Measurements from ENCODE around the gene CENPM.
A peak's percentile ranks its signal among the peaks of the same experiment; 100 is the strongest.

Gene CENPM

DNA sequence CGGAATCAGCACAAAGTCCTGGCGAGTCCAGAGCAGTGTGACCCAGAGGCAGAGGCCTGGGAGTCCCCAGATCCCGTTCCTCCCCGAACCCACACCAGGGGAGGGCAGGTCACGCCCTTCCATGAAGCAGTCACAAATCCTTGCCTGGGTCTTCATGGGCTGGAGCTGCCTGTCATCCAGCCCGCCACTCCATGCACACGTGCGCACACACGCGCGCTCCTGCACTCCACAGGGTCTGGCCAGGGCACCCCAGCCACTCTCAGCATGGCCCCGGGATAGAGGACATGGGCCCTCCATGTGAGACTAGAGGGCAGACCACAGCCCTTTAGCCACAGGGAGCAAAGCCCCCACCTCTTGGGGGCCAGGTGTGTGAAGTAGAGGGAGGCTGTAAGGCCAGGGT lies 14.6 kb downstream of the CENPM start:
- DNase-seq (ENCODE audit: low read depth), result no peak

DNA sequence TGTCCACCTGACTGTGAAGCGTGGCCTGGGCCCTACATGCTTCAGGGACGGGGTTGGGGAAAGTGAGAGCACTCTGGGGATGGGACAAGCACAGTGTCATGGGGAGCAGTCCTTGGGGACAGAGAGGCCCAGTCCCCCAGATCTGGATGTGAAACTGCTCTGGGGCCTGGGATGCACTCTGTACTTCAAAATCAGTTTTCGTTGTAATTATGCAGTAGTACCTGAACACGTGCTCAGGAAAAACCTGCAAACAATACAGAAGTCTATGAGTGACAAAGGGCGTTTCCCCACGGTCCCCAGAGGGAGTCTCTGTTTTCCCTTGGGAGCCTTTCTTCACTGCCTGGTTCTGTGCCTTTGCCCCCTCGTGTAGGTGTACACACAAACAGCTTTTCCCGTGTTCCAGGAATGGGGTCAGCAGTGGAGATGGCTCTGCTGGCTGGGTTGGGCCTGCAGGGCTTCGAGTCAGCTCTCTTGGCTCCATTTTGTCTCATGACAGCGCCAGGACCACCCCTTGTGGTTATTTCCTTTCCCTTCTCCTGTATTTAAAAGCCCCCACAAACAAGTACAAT lies 15.2 kb downstream of the CENPM start:
- DNase-seq (ENCODE audit: low read depth), result no peak

GRCh38 chr22:41929418-41929810 lies 17.5 kb downstream of the CENPM start:
- no peak for DNase-seq (ENCODE audit: low read depth)

DNA sequence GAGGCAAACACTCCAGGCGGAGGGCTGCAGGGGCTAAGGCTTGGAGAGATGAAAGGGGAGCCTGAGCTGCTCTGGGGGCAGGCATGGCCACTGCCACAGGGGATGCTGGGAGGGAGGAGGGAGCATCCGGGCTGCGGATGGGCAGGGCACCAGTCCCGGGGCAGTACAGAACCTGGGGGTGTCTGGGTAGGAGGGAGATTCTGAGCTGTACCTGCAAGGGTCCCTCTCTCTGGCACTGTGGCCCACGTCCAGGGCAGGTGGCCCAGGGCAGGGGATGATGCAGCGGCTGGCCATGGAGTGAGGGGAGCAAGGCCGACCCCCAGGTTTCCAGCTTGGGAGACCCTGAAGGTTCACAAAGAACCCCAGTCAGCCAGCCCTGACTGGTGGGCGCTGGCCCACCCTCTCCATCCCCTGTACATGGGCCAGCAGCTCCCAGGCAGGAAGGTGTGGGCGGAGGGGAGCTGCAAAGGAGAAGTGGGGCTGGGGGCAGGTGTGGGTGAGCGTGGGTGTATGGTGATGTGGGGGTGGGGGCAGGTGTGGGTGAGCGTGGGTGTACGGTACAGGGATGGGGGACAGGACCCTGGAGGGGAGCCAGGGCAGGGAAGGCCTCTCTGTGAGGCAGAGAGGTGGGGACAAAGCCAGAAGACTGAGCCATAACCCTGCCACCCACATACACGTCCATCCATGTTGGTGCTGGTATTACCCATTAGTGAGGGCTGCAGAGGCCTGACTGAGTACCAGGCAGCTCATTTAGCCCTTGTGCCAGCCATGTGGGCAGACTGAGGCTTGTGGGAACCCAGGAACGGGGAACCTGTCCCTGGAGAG lies 18.1 kb downstream of the CENPM start:
- no peak for DNase-seq (ENCODE audit: low read depth)

GRCh38 chr22:41927813-41928212 lies 19.1 kb downstream of the CENPM start:
- DNase-seq (ENCODE audit: low read depth), result no peak

DNA sequence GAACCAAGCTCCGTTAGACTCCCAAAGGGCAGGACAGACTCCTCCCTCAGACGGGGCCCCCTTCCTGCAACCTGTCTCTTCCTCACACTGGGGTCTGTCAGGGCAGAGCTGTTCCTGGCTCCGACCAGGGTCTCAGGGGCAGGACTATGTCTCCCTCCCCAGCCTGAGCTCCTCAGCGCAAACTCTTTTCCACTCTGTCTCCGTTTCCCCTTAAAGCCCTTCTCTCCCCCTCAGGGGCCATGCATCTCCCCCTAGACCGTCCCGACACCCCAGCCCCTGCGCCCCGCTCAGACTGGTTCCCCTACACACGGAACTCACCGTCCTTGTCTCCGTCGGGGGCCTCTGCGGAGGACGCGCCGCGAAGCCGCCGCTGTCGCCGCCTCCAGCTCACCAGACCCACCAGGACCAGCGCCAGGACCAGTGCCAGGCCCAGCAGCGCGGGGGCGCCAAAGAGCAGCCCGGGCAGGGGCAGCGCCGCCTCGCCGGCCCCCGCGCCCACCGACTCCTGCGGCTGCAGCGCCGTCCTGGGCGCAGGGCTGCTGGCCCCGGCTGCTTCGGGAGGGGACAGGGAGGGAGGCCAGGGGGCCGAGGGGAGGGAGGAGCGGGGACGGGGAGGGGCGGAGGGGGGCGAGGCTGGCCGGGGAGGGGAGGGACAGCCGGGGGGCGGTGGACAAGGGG lies 21.0 kb downstream of the CENPM start:
- peak; percentile 47 for DNase-seq (ENCODE audit: low read depth)

DNA sequence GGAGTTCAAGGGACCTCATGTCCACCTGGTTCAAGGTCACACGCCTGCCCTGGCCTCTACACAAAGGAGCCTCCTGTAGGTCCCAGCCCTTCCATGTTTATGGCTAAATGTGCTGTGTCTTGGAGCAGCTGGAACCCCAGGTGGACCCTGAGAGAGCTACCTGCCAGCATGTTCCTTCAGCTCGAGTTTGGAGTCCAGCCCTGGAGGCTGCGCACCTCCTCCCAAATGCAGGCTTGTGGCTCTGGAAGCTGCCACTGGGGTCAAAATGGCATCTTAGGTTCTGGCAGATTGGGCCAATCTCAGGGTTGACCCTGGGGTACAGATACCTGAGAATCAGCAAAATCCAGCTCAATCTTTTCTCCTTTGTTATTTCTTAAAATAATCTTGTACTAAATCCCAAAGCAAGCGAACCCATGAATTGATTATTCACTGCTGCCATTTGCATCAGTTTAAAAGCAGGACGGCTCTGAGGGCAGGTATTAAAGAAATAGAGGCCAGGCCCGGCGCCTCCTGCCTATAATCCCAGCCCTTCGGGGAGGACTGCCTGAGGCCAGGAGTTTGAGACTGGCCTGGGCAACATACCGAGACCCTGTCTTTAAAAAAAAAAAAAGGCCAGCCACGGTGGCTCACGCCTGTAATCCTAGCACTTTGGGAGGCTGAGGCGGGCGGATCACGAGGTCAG lies 23.2 kb downstream of the CENPM start:
- no peak for DNase-seq (ENCODE audit: low read depth)

GRCh38 chr22:41922940-41923594 lies 23.9 kb downstream of the CENPM start:
- no peak for DNase-seq (ENCODE audit: low read depth)

GRCh38 chr22:41922328-41922727 lies 24.6 kb downstream of the CENPM start:
- DNase-seq (ENCODE audit: low read depth), result no peak

DNA sequence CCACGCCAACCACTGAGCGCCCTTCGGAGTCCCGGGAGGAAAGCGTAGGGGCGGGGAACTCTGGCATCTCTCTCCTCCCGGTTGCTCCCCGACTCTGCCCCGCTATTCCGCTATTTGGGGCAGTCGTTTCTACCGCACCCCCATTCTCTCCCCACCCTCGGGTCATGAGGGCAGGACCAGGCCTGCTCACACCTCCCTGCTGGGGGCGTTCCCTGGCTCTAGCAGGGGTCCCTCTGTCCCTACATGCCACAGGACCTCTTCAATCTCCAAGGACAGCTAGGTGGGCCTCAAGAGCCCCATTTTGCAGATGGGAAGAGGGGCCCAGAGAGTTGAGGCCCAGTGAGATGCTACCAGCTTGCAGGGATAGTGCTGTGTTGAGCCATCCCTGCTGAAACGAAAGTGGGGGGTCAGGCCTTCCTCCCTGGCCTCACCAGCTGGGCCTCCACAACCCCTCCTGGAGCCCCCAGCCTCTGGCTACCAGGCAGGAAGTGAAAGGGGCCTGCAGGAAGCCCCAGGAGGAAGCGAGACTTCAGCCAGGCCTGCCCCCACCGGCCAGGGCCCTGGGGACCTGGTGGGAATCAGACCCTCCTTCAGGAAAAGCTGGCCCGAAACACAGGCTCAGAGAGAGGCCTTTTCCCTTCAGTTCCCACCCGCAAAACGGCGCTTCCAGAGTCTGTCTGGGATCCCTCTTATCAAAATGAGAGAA lies 26.5 kb downstream of the CENPM start:
- no peak for DNase-seq (ENCODE audit: low read depth)

DNA sequence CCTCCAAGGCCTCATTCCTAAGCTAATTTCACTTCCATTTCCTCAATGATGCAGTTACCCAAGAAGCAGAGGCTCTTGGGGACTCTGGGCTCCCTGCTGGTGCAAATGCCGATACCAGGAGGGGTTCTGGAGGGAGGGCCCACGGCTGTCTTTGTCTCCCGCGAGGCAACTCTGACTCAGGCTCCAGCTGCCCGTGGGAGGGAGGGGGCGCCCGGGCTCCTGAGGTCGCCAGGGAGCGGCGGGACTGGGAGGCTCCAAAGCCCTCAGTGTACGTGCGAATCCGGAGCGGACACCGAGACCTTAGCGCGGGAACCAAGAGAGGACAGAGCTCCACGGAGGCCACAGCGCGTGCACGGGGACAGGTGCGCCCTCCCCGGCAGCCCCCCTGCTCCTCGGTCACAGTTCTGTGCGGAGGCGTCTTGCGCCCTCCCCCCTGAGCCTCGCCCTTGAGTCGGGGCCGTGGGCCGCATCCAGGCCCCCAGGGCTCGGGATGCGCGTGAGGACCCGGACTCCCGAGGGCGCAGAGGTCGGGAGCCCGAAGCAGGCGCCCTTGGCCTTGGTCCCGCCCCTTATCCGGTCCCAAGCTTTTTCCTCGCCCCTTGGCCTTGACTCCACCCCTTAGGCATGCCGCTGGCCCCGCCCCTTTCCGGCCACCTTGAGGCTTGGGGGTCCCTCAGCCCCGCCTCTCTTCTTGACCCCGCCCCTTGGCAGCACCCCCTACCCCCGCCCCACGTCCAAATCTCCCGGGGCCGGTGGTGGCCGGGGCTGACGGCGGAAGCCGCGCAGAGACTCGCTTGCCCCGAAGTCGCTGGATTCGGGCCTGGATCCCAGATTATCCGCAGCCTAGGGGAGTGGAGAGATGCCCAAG lies 27.4 kb downstream of the CENPM start:
- peak; percentile 52 for DNase-seq (ENCODE audit: low read depth)

- peak; percentile 65 for DNase-seq (ENCODE audit: low read depth)
Measured at GRCh38 chr22:41917903-41918791, 28.8 kb downstream of the CENPM start.

DNA sequence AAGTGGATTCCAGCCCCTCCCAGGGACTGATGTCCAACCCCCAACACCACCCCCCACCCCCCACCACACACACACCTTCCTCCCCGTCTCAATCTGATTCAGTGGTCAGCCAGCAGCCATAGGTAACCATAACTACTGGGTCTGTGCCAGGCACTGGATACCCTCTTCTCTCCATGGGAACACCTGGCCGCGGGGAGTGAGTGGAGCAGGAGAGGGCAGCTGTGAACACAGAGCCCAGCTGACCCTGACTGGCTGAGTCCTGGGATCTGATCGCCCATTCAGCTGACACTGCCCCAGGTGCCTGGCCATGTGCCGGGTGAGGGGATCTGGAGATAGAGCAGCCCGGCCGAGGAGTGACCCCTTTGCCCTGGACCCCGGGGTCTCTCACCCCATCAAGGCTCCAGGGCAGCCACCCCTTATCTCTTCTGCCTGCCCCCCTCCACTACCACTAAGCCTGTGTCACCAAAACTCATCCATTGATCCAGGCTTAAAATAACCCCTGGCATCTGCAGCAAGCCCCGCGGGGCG lies 29.5 kb downstream of the CENPM start:
- no peak for DNase-seq (ENCODE audit: low read depth)

DNA sequence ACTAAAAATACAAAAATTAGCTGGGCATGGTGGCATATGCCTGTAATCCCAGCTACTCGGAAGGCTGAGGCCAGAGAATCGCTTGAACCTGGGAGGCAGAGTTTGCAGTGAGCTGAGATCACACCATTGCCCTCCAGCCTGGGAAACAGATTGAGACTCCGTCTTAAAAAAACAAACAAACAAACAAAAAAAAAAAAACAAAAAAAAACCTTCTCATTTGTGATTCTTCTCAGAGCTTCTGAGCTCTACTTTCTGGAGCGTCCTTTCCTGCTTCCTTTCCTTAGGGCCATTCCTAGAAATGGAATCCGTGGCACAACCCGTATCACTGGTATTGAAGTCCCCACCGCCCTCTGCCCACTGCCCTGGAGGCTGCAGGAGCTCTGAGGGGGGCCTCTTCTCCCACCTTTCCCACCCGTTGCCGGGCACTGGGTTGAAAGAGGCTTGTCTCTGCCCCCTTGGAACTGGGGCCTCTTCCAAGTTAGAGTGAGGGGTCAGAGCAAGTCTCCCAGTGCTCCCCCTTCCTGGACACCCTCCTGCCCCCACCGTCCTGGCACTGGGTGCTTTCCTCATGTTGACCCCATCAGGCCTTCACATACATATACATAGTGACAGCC lies 30.1 kb downstream of the CENPM start:
- no peak for DNase-seq (ENCODE audit: low read depth)

DNA sequence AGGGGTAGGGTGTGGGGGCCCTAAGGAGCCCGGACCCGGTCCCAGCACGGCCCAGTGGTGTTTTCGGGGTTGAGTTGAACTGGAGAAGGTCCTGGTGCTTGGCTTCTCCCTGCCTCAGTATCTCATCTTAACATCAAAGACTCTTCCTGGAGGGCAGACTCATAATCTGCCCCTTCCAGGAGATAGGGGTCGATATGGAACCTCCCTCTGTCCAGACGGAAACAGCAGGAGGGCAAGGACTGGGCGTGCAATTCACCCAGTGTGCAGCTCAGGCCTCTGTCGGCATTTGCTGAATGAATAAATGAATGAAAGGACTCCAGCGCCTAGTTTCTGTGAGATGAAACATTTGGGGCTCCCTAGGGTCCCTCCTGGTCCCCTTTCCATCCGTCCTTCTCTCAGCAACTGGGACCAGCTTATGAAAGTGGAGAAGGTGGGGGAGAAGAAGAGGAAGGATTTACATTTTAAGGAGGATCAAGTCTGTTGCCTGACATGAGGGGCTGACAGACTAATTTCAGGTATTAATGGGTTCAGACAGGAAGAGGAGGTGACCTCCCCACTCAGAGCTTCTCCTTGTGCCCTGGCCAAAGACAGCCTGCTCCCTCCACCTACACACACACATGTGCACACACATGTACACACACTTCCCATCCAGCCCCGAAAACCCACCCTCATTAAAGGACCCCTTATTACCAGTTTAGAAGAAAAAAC lies 31.0 kb downstream of the CENPM start:
- DNase-seq (ENCODE audit: low read depth), result no peak

GRCh38 chr22:41915035-41915785 lies 31.7 kb downstream of the CENPM start, which contains the start of gene SHISA8:
Gene SHISA8 (minus strand): TSS chr22:41915074. CDS start chr22:41914667, 407 bp downstream.
- peak; percentile 37 for DNase-seq (ENCODE audit: low read depth)

- DNase-seq (ENCODE audit: low read depth), result no peak
Measured at GRCh38 chr22:41914611-41915034, 32.3 kb downstream of the CENPM start.
